Adipose tissue (tissue), 3 donors: Measurements from ENCODE around the gene PLVAP. TPM values are rescaled to one million over a fixed set of nuclear protein-coding genes. Genes with fewer than 3 reads are reported as not detected.

Experiments
- H3K27ac ChIP-seq: one replicate; pipeline ENCODE4 v1.5.1; 2013; ENCODE audit warnings: low read depth, low read length
- WGBS, 3 donors: extraction: QIAGEN DNeasy Blood & Tissue Kit; methylation state at CpG; one replicate each; pipeline ENCODE4 v1.1.7; 2013; 5-methylcytosine and 5-hydroxymethylcytosine counted together
- polyA plus RNA-seq, 3 donors: library from polyadenylated mRNA; stranded (reverse); fragments of 200-250 nt; gene quantifications; one replicate each; pipeline ENCODE4 v1.2.3, GENCODE V29; 2013
- donor health status: healthy with polysubstance abuse.
- donor health status: Bipolar disorder and iron deficiency.
- donor health status: healthy.

PLVAP gene
- polyA plus RNA-seq, 3 donors = 73.0 to 247 (median 78.6) TPM

DNA sequence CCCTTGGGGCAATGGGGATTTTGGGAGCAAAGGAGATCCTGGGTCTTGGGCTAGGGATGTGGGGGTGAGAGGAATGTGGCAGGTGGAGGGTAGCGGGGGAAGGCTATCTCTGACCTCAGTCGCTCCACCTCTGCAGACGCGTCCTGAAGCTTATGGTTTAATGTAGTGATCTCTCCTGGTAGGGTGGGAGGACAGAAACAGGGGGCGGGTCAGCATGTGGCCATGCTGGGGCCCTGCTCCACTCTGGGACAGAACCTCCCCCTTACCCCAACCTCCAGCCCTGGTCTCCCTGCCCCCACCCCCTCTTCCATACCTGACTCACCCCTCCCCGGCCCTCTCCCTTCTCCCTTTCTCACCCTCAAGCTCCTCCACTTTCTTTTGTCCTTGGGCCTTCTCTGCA is 26.9 kb upstream of the PLVAP start:
- WGBS, 3 donors = 44 to 87% (median 51%) methylated on average over 4 to 6 of the region's 6 CpGs
- no peak overlapping the region for H3K27ac ChIP-seq

DNA sequence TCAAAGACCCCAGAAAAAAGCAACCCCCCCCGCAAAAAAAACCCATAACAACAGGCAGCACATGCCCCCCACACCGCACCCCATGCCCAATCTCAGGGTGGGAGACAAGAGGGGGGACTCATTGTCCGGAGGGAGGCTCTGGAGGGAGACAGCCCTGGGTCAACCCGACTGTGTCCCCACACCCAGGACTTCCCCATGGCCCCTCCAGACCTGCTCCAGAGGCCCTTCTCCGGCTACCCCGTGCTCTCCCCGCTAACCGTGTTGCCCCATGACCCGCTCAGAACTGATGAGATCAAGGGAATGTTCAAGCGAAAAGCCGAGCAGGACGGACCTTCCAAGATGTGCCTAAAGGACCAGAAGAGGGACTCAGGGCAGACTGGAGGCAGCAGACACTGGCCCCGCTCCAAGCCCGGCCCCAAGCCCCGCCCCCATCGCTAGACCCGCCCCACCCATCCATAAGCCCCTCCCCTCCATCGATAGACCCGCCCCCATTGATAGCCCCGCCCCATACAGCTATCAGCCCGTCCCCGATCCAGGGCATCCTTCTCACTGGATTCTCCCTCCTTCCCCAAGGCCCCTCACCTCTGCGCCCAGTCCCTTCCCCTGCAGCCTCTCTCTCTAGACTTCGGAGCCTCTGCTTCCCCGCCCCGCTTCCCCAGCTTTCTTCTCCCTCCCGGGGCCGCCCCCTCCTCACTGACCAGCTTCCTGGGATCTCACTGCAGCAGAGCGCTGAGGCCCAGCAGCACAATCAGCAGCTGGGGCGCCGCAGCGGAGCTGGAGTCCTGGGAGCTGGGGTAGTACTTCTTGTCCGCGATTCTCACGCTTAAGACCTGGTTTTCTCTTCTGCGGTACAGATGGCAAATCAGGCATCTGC is 26.1 kb upstream of the PLVAP start:
- WGBS, 3 donors = 46 to 54% (median 48%) methylated on average over 25 to 35 of the region's 36 CpGs
- no peak overlapping the region for H3K27ac ChIP-seq

DNA sequence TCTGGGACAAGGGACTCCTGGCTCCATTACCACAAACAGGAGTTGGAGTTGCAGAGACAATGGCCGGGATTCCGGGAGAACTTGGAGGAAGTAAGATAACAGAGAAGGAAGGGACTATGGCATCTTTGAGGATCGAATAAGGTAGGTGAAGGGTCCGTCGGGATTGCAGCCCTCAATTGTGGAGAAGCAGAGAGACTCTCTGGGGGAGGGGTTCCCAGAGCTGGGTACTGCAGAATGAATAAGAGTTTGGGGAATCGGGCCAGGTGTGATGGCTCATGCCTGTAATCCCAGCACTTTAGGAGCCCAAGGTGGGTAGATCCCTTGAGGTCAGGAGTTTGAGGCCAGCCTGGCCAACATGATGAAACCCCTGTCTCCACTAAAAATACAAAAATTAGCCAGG is 24.5 kb upstream of the PLVAP start:
- 73 to 83% (median 75%) methylated on average over 6 of the region's 6 CpGs for WGBS, 3 donors
- H3K27ac ChIP-seq = no peak overlapping the region

DNA sequence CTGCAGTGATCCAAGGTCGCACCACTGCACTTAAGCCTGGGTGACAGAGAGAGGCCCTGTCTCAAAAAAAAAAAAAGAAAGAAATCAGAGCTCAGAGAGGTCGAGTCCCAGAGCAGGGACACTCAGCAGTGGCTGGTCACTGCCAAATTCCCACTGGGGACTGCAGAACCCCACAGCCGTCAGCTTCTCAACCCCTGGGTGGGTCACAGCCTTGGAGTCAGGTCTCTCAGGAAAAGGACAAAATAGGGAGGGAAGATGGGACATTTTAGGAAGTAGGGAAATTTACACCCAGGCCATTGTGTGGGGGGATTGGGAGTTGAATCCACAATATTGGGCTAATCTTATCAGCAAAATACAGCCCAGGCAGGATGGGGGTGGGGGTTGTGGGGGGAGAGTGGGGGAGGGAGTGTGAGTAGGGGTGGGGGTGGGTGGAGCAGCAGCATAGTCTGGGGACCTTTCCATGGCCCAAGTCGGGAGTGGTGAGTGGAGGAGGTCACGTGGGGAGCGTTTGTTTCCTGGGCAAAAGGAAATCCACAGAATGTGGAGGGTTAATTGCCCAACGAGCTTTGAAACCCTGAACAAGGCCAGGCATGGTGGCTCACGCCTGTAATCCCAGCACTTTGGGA is 21.9 kb upstream of the PLVAP start:
- no peak overlapping the region for H3K27ac ChIP-seq
- WGBS, 3 donors = 44 to 59% (median 49%) methylated on average over 8 of the region's 8 CpGs

DNA sequence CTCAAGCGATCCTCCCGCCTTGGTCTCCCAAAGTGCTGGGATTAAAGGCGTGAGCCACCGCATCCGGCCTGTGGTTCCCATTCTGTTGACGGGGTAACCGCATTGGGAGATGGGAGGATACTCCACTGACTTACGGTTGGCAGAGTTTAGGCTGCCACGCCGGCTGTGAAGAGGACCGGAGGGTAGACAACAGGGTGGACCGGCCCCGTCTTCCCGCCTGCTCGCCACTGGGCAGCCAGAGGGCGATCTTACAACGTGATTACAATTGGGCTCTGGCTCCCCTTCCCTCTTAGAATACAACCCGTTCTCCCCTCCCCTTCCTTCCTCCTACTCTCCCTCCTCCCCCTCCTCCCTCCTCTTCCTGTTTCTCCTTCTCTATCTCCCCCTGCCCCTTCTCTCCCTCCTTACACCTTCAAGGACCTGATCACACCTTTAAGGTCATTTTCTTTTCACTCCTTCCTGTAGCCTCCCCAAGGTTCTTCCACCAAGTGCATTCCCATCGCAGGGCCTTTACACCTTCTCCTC is 17.8 kb upstream of the PLVAP start:
- H3K27ac ChIP-seq = no peak overlapping the region
- 16 to 22% (median 17%) methylated on average over 18 to 19 of the region's 19 CpGs for WGBS, 3 donors

DNA sequence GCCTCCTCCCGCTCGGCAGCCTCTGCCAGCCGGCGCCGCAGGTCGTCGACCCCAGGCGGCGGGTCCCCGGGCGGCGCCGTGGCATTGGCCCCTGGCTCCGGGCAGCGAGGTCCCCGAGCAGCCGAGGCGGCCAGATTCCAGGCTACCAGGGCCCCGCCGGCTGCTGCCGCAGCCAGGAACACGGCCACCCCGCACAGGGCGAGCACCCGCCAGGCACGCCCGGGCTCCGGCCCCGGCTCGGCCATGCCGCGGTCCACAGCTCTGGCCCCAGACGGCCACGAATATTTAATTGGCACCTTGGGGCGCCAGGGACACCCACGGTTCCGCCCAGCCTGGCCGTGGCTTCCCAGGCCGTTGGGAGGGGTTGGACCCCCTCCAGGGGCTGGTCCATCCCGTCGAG is 16.8 kb upstream of the PLVAP start, which contains the start of gene CCDC194:
CCDC194 (minus strand) TSS at position 283 of the 400 bp plus-strand sequence; CDS start at position 245, 38 bp downstream.
- 27 to 48% (median 29%) methylated on average over 32 to 41 of the region's 41 CpGs for WGBS, 3 donors

DNA sequence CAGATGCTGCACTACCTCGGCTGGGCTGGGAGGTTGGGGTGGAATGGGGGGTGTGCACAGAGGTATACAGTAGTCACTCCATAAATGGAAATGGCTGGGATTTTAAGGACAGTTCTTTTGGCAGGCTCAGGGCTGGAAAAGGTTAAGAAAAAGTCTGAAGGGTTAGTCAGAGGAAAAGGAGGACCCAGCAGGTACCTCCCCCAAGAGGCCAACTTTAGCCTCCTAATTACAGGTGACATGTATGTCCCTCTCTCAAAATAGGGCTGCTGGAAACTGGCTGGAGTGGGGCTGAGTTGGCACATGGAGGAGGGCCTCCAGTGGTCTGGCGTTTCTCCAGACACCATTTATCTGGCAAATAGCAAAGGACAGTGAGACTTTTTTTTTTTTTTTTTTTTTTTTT is 15.9 kb upstream of the PLVAP start:
- 30 to 45% (median 35%) methylated on average over 2 of the region's 2 CpGs for WGBS, 3 donors
- H3K27ac ChIP-seq = no peak overlapping the region

More for the DNA sequence above, 16.8 kb upstream of the PLVAP start, which contains the start of gene CCDC194:
- no peak within 1 kb of the TSS for H3K27ac ChIP-seq

DNA sequence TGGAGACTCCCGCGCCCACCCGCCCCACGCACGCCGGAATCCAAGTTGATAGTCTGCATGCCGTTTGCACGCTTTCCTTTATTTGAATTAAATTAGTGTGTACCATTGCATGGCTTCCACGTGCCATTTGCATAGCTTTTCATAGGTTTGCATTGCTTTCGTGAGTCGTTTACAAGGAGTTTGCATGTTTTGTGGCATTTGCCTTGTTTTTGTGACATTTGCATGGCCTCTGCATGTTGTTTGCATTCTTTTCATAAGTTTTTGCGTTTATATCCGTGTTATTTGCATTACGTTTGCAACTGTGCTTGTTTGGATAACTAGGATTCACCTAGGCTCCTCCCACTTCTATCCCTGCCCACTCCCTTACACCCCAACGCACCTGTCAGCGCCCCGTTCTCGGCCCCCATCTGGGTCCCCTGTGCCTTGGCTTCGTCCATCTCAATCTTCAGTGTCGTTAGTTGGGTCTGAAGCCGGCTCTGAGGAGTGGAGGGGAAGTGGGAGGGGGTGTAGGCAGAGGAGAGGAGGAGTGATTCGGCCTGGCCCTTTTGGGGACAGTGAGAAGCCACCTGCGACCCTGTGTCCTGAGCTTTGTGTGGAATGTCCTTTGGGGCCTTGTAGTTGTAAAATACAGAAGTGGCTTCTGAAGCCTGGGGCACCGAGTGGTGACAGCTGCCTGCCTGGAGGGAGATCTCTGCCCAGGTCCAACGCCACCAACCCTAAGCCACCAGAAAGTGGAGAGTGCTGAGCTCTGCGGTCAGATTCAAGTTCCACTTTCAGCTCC is 14.4 kb upstream of the PLVAP start:
- no peak overlapping the region for H3K27ac ChIP-seq
- WGBS, 3 donors = 7 to 11% (median 9%) methylated on average over 26 of the region's 26 CpGs

DNA sequence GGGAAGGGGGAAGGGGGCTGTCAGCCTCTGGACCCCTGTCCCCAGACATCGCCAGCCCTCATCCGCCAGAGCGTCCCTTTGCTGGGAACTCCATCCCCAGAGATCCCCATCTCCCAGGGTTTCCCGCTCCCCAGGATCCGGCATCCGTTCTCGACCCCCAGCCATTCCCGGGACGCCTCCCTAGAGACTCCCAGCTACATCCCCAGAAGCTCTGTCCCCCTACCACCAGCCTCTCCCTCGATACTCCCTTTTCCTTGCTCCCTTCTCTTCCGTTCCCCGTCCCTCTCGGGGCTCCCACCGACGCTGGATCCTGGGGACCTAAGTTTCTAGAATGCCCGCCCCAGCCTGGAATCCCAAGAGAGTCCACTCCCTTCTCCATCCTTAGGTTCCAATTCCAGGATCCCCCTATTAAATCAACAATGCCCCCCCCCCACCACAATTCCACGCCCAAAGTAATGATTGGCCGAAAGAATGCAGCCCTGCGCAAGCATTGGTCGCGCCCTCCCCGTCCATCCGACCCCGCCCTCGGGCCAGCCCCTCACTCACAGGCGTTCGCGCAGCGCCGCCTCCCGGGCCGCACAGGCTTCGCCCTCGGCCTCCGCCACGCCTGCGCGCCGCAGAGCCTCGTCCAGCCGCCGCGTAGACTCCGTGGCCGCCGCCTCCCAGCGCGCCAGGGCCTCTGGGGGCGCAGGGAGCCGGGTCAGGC is 13.7 kb upstream of the PLVAP start:
- WGBS, 3 donors = 0 to 1% (median 1%) methylated on average over 48 to 50 of the region's 50 CpGs
- H3K27ac ChIP-seq = no peak overlapping the region

DNA sequence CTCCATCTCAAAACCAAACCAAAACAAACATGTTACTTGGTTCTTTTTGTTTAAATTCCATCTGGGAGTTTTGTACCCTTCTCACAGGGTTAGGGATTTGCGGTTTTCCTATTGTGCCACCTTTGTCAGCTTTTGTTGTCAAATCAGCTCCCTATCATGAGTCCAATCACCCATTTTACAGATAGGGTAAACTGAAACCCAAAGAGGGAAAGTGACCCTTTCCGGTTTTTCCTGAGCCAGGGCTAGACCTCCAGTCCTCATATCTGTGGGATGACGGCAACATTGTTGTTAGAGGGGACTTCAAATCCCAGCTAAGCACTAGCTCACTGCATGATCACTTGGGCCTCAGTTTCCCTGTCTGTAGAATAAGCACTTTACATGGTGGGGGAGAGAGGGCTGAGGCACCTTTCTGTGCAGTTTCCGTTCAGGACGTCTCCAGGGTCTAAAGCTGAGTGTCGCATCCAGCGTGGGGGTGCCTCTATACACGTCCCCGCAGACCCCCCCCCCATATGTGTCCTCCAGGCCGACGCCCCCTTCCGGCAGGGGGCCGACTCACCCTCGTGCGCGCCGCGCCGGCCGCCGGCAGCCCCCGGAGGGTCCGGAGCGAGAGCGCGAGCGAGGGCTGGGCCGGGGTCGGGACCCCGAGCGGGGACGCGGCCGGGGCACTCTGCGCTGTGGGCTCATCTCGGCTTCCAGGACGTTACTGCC is 13.0 kb upstream of the PLVAP start:
- 9 to 16% (median 10%) methylated on average over 16 to 37 of the region's 37 CpGs for WGBS, 3 donors
- no peak overlapping the region for H3K27ac ChIP-seq

DNA sequence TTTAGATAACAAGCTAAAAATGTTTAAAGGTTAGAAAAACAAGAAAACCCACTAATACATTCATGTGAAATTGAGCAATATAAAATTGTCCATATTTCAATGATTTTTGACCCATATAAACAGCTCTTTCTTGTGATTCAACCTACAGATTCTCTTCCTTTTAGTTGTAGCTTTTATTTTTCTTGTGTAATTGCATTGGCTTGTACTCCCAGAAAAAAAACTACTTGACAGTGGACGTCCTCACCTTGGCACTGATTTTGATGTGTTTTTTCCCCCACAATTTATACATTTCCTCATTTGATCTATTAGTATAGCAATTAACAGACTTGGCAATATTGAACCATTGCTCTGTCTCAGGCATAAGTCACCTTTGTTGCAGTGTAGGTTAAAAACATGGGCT is 12.1 kb upstream of the PLVAP start:
- WGBS, 3 donors = 34 to 79% (median 65%) methylated on average over 1 of the region's 1 CpG
- no peak overlapping the region for H3K27ac ChIP-seq

DNA sequence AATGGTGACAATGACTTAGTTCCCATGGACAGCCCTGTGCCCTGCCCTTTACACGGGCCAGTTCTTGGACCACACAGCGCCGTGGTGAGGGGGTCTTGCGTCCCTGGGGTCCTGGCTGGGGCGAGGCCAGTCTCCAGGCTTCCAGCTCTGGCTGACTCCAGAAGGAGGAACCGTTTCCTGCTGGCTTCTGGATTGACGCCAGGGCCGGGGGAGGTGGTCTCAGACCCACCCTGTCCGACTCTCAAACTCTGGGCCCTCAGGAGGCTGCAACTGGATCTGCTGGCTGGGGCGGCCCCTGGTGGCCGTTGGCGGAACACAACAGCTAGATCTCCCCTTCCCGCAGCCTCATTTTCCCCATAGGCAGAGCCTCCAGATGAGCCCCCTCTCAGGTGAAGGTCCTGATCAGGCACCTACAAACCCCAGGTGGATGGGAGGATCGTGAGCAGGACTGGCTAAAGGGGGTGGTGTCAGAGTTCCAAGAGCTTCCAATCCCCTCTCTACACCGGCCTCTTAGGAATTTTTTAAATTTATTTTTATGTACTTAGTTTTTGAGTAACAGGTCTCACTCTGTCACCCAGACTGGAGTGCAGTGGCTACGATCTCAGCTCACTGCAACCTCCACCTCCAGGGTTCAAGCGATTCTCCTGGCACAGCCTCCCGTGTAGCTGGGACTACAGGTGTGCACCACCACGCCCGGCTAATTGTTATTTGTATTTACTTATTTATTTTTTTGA is 8.9 kb upstream of the PLVAP start:
- no peak overlapping the region for H3K27ac ChIP-seq
- 28 to 36% (median 32%) methylated on average over 20 of the region's 20 CpGs for WGBS, 3 donors

DNA sequence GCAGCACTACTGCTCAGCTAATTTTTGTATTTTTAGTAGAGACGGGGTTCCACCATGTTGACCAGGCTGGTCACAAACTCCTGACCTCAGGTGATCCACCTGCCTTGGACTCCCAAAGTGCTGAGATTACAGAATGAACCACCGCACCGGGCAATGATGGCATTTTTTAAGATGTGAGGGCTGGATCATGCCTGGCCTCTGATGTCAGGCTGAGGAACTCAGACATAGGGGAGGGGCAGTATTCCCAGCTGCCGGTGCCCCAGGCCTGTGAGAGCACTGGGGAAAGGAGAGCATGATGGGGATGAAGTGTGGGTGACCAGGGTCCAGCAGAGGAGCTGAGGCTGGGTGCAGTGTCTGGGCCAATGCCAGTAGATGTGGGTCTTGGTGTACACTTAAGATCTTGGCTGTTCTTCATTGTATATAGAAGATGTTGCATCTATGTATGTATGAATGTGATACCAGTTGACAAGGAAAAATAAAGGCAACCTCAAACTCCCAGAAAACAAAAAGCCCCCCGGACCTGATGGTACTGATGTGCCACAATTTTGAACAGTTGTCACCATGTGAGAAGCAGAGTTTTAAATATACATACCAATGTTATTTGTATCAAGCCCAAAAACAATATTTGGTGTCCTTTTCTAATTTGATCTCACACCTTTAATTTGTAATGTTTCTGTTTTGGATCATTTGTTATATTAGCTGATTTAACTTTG is 3.4 kb upstream of the PLVAP start:
- no peak overlapping the region for H3K27ac ChIP-seq
- WGBS, 3 donors = 89 to 98% (median 97%) methylated on average over 5 of the region's 5 CpGs

DNA sequence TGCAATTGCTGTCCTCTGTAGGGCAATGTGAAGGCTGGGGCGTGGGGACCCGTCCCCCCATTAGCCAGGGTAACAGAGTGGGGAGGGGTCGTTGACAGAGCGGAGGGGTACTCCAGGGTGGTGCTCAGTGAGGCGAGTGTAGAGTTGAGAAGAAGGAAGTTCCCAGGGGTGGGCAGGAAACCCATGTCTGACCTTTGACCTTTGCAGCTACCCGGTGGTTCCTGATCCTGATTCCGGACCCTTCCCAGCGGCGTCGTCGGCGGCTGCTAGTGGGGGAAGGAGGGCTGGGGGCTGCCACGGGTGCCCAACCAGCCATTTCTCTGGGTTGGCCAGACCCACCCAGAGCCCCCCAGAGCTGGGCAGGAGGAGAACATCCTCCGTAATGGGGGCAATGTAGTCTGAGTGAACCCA is 2.1 kb upstream of the PLVAP start:
- H3K27ac ChIP-seq = no peak overlapping the region
- WGBS, 3 donors = 23 to 35% (median 35%) methylated on average over 14 of the region's 14 CpGs

DNA sequence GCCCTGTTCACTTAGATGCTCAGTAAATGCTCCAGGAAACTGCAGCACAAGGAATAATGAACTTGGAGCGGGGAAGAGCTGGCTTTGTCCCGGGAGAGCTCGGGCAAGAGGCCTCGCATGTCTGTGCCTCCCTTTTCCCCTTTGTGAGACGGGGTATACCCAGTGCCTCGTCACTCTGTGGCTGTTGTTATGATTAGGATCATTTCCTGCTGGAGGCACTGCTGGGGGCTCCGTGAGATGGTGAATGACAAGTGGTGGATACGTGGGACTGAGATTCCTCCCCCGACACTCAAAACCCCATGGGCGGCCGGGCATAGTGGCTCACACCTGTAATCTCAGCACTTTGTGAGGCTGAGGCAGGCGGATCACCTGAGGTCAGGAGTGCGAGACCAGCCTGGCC is 1.1 kb upstream of the PLVAP start:
- 55 to 66% (median 56%) methylated on average over 13 of the region's 13 CpGs for WGBS, 3 donors
- no peak overlapping the region for H3K27ac ChIP-seq

DNA sequence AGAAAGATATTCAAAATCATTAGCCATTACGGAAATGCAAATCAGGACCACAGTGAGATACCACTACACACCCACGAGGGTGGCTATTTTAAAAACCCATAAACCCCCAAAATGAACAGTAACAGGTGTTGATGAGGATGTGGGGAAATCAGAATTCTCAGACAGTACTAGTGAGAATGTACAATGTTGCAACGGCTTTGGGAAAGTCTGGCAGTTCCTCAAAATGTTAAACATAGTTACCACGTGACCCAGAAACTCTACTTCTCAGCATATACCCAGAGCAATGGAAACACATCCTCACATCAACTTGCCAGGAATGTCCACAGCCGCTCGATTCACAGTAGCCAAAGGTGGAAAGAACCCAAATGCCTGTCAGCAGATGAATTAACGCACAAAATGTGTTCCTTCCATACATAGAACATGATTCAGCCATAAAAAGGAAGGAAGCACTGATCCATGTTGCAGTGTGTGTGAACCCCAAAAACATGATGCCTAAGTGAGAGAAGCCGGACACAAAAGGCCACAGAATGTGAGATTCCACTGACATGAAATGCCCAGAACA is 7.0 kb downstream of the PLVAP start:
- WGBS, 3 donors = 22 to 35% (median 27%) methylated on average over 8 of the region's 8 CpGs
- no peak overlapping the region for H3K27ac ChIP-seq
